ENCODE results near the gene KCNK7.
"Not testable (repeated sequence)": the region's sequence is repeated elsewhere in the genome, so short reads cannot be mapped to it uniquely, and the experiment has no call there.

The KCNK7 gene

GRCh38 chr11:65573391-65574079, 22.1 kb downstream of the KCNK7 start:
- no peak for DNase-seq (ENCODE audit: low spot score)

GRCh38 chr11:65572356-65573051, 23.1 kb downstream of the KCNK7 start, which contains the start of gene FAM89B:
FAM89B (plus strand) TSS chr11:65572538; CDS start chr11:65572670, 132 bp downstream.
- peak; percentile 83 for DNase-seq (ENCODE audit: low spot score)

GRCh38 chr11:65571940-65572339, 23.7 kb downstream of the KCNK7 start:
- peak; percentile 59 for DNase-seq (ENCODE audit: low spot score)

GRCh38 chr11:65571420-65571819, 24.2 kb downstream of the KCNK7 start:
- DNase-seq (ENCODE audit: low spot score), result no peak

GRCh38 chr11:65569973-65570918, 25.4 kb downstream of the KCNK7 start, which contains the start of gene ZNRD2:
ZNRD2 (plus strand) TSS chr11:65570477; CDS start chr11:65570492, 15 bp downstream.
- peak; percentile 98 for DNase-seq (ENCODE audit: low spot score)

- DNase-seq (ENCODE audit: low spot score), result no peak
These were observed 26.2 kb downstream of the KCNK7 start for GRCh38 chr11:65569164-65569972.

GRCh38 chr11:65565624-65566453, 29.8 kb downstream of the KCNK7 start:
- DNase-seq (ENCODE audit: low spot score), result no peak

GRCh38 chr11:65564879-65565559, 30.6 kb downstream of the KCNK7 start:
- DNase-seq (ENCODE audit: low spot score), result not testable (repeated sequence)

- DNase-seq (ENCODE audit: low spot score), result peak; percentile 64
These were observed 32.0 kb downstream of the KCNK7 start for GRCh38 chr11:65563601-65564000.

- no peak for DNase-seq (ENCODE audit: low spot score)
These were observed 32.8 kb downstream of the KCNK7 start for GRCh38 chr11:65562788-65563187.

GRCh38 chr11:65562020-65562419, 33.6 kb downstream of the KCNK7 start:
- no peak for DNase-seq (ENCODE audit: low spot score)

GRCh38 chr11:65560555-65561418, 34.8 kb downstream of the KCNK7 start:
- DNase-seq (ENCODE audit: low spot score), result no peak

GRCh38 chr11:65559951-65560537, 35.6 kb downstream of the KCNK7 start:
- peak; percentile 71 for DNase-seq (ENCODE audit: low spot score)

GRCh38 chr11:65559535-65559934, 36.1 kb downstream of the KCNK7 start:
- no peak for DNase-seq (ENCODE audit: low spot score)

- no peak for DNase-seq (ENCODE audit: low spot score)
These were observed 36.6 kb downstream of the KCNK7 start for GRCh38 chr11:65558930-65559509.

GRCh38 chr11:65558002-65558929, 37.3 kb downstream of the KCNK7 start, which contains the start of gene LTBP3:
LTBP3 (minus strand) TSS chr11:65558359; CDS start chr11:65557959, 400 bp downstream.
- DNase-seq (ENCODE audit: low spot score), result no peak
